WTC11 (cell line): ENCODE results near the gene BICD2. TPM values are rescaled to one million over a fixed set of nuclear protein-coding genes. Genes with fewer than 3 reads are reported as not detected.

Source experiments
- ATAC-seq: fragments of 200-7000 bp; cut with Tn5 transposase; 2 replicates; pipeline ENCODE4 v1.10.0; 2021; ENCODE audit warnings: mild to moderate bottlenecking, moderate library complexity
- CTCF ChIA-PET: fragments of 300-600 bp; sonication (Branson Sonifier 250); formaldehyde crosslinking; loops from one replicate; lab custom pipeline; 2021; ENCODE audit warnings: antibody characterized with exemption; lab: Charles Lee
- POLR2A ChIA-PET: fragments of 350-600 bp; sonication (Branson Sonifier 250); formaldehyde crosslinking; loops from one replicate; lab custom pipeline; 2021; ENCODE audit warnings: antibody characterized with exemption; lab: Charles Lee
- DNase-seq: peaks from one replicate; pipeline ENCODE4 v3.0.0; 2021; ENCODE audit warnings: low spot score
- H3K27ac Mint-ChIP-seq: 2 replicates; pipeline ENCODE4 v1.8.0; 2021; ENCODE audit warnings: mixed read lengths
- H3K27me3 Mint-ChIP-seq: 2 replicates; pipeline ENCODE4 v1.8.0; 2021; ENCODE audit warnings: low read depth, mild to moderate bottlenecking, moderate library complexity, mixed read lengths
- H3K36me3 Mint-ChIP-seq: 2 replicates; pipeline ENCODE4 v1.8.0; 2021; ENCODE audit warnings: mixed read lengths
- H3K4me1 Mint-ChIP-seq: 2 replicates; pipeline ENCODE4 v1.8.0; 2022; ENCODE audit warnings: mixed read lengths
- H3K4me3 Mint-ChIP-seq: 2 replicates; pipeline ENCODE4 v1.8.0; 2021; ENCODE audit warnings: mild to moderate bottlenecking, moderate library complexity, mixed read lengths
- H3K9me3 Mint-ChIP-seq: 2 replicates; pipeline ENCODE4 v1.8.0; 2021; ENCODE audit warnings: mixed read lengths
- AFF4 ChIP-seq: sonication (generic); formaldehyde crosslinking; IDR thresholded peaks from 2 replicates; pipeline ENCODE4 v1.8.1; 2023; ENCODE audit warnings: mild to moderate bottlenecking, missing genetic modification reagents, borderline replicate concordance
- AR ChIP-seq: fragments of 250-450 bp; sonication (Bioruptor Pico); IDR thresholded peaks from 2 replicates; pipeline ENCODE4 v1.9.0; 2021; ENCODE audit warnings: mild to moderate bottlenecking
- CREM ChIP-seq: sonication (generic); formaldehyde crosslinking; IDR thresholded peaks from 2 replicates; pipeline ENCODE4 v1.8.1; 2022; ENCODE audit warnings: mild to moderate bottlenecking, missing genetic modification reagents, moderate library complexity
- E2F1 ChIP-seq: sonication (generic); formaldehyde crosslinking; IDR thresholded peaks from 2 replicates; pipeline ENCODE4 v1.8.0; 2022; ENCODE audit warnings: mild to moderate bottlenecking, missing genetic modification reagents
- NR2C2 ChIP-seq: sonication (generic); formaldehyde crosslinking; IDR thresholded peaks from 2 replicates; pipeline ENCODE4 v1.8.0; 2022; ENCODE audit warnings: mild to moderate bottlenecking, missing genetic modification reagents
- RORB ChIP-seq: fragments of 250-450 bp; sonication (Bioruptor Pico); IDR thresholded peaks from 2 replicates; pipeline ENCODE4 v1.9.0; 2021; ENCODE audit warnings: mild to moderate bottlenecking
- SP1 ChIP-seq: sonication (generic); formaldehyde crosslinking; conservative IDR thresholded peaks from 2 replicates; pipeline ENCODE4 v1.8.1; 2022; ENCODE audit warnings: missing genetic modification reagents
- TCF7 ChIP-seq: sonication (generic); formaldehyde crosslinking; IDR thresholded peaks from 2 replicates; pipeline ENCODE4 v1.8.0; 2022; ENCODE audit warnings: mild to moderate bottlenecking, low read depth, missing genetic modification reagents, moderate library complexity
- TP53 ChIP-seq: sonication (generic); formaldehyde crosslinking; IDR thresholded peaks from 2 replicates; pipeline ENCODE4 v1.8.1; 2023; ENCODE audit warnings: mild to moderate bottlenecking, missing genetic modification reagents
- ZBTB21 ChIP-seq: sonication (generic); formaldehyde crosslinking; IDR thresholded peaks from 2 replicates; pipeline ENCODE4 v1.8.1; 2023; ENCODE audit warnings: mild to moderate bottlenecking, missing genetic modification reagents, borderline replicate concordance
- ZMAT4 ChIP-seq: fragments of 250-450 bp; sonication (Bioruptor Pico); IDR thresholded peaks from 2 replicates; pipeline ENCODE4 v1.9.0; 2021; ENCODE audit warnings: mild to moderate bottlenecking
- ZNF281 ChIP-seq: sonication (generic); formaldehyde crosslinking; IDR thresholded peaks from 2 replicates; pipeline ENCODE4 v1.8.0; 2023; ENCODE audit warnings: mild to moderate bottlenecking, missing genetic modification reagents
- ZNF396 ChIP-seq: fragments of 250-450 bp; sonication (Bioruptor Pico); IDR thresholded peaks from 2 replicates; pipeline ENCODE4 v1.8.0; 2021; ENCODE audit warnings: mild to moderate bottlenecking, moderate library complexity, borderline replicate concordance
- total RNA-seq: library from RNA; stranded (reverse); gene quantifications from 3 replicates; pipeline ENCODE4 v1.2.3, GENCODE V29; 2021
- TF ChIP-seq, protein P1 (sequence below): sonication (generic); formaldehyde crosslinking; IDR thresholded peaks from 2 replicates; pipeline ENCODE4 v1.8.0; 2023; ENCODE audit warnings: missing genetic modification reagents, mild to moderate bottlenecking, borderline replicate concordance
- TF ChIP-seq, protein P2 (sequence below): sonication (generic); formaldehyde crosslinking; IDR thresholded peaks from 2 replicates; pipeline ENCODE4 v1.8.1; 2022; ENCODE audit warnings: low read depth, mild to moderate bottlenecking, moderate library complexity, missing genetic modification reagents, borderline replicate concordance

The BICD2 gene
- total RNA-seq, 1 experiment from 2014 or later, result 38.7 TPM

DNA sequence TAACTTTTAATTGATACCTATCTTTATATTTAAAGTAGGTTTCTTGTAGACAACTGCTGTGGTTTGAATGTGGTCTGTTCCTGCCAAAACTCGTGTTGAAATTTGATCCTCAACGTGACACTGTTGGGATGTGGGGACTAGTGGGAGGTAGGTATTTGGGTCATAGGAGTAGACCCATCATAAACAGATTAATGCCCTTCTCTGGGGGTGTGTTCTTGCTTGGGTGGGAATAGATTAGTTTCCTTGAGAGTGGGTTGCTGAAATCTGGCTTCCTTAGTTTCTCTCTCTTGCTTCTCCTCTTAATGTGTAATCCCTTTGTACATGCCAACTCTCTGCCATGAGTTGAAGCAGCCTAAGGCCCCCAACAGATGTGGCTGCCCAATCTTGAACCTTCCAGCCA, 60.1 kb downstream of the BICD2 start (continued):
- TF ChIP-seq AFF4 (CRISPR knock-in tag), result no peak
- no peak for TF ChIP-seq AR (CRISPR knock-in tag)
- no peak for TF ChIP-seq RORB
- TF ChIP-seq ZNF396 (CRISPR knock-in tag), result no peak
- no peak for TF ChIP-seq ZBTB21 (CRISPR knock-in tag)
- no peak for TF ChIP-seq NR2C2 (CRISPR knock-in tag)
- TF ChIP-seq, protein P1, sequence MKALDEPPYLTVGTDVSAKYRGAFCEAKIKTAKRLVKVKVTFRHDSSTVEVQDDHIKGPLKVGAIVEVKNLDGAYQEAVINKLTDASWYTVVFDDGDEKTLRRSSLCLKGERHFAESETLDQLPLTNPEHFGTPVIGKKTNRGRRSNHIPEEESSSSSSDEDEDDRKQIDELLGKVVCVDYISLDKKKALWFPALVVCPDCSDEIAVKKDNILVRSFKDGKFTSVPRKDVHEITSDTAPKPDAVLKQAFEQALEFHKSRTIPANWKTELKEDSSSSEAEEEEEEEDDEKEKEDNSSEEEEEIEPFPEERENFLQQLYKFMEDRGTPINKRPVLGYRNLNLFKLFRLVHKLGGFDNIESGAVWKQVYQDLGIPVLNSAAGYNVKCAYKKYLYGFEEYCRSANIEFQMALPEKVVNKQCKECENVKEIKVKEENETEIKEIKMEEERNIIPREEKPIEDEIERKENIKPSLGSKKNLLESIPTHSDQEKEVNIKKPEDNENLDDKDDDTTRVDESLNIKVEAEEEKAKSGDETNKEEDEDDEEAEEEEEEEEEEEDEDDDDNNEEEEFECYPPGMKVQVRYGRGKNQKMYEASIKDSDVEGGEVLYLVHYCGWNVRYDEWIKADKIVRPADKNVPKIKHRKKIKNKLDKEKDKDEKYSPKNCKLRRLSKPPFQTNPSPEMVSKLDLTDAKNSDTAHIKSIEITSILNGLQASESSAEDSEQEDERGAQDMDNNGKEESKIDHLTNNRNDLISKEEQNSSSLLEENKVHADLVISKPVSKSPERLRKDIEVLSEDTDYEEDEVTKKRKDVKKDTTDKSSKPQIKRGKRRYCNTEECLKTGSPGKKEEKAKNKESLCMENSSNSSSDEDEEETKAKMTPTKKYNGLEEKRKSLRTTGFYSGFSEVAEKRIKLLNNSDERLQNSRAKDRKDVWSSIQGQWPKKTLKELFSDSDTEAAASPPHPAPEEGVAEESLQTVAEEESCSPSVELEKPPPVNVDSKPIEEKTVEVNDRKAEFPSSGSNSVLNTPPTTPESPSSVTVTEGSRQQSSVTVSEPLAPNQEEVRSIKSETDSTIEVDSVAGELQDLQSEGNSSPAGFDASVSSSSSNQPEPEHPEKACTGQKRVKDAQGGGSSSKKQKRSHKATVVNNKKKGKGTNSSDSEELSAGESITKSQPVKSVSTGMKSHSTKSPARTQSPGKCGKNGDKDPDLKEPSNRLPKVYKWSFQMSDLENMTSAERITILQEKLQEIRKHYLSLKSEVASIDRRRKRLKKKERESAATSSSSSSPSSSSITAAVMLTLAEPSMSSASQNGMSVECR (CRISPR knock-in tag), result no peak
- TF ChIP-seq ZMAT4 (CRISPR knock-in tag), result no peak
- no peak for TF ChIP-seq E2F1 (CRISPR knock-in tag)

GRCh38 chr9:92696619-92697018, 68.0 kb downstream of the BICD2 start:
- POLR2A ChIA-PET, result no interaction called here
- CTCF ChIA-PET, result no interaction called here
- H3K4me3 Mint-ChIP-seq, result no peak overlapping the region
- ATAC-seq, result no peak
- no peak for DNase-seq
- no peak for TF ChIP-seq SP1 (CRISPR knock-in tag)
- no peaks in the 10 kb centered on the region for H3K4me1 Mint-ChIP-seq
- peaks cover 29% of the 10 kb centered on the region for H3K36me3 Mint-ChIP-seq
- peaks cover 7% of the 10 kb centered on the region; the same call in 1 of the 2 replicates for H3K27me3 Mint-ChIP-seq
- peaks cover 59% of the 10 kb centered on the region for H3K9me3 Mint-ChIP-seq
- no peak overlapping the region for H3K27ac Mint-ChIP-seq

DNA sequence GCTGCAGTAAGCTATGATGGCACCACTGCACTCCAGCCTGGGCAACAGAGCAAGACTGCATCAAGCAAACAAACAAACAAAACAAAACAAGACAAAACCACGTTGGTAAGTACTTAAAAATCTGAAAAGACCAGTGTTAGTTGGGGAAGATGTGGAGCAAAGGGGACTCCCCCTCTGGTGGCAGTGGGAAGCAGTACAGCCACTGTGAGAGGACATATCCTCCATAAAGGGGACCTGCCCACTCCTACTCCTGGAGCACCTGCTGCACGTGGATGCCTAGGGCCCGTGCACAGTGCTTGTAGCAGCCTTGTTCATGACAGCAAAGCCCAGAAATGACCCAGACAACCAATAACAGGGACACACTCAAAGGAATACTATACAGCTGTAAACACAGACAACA, 77.7 kb downstream of the BICD2 start:
- peaks cover 21% of the 10 kb centered on the region for H3K9me3 Mint-ChIP-seq
- POLR2A ChIA-PET, result no interaction called here
- peaks cover 5% of the 10 kb centered on the region for H3K4me1 Mint-ChIP-seq
- H3K4me3 Mint-ChIP-seq, result no peak overlapping the region
- H3K36me3 Mint-ChIP-seq, result no peaks in the 10 kb centered on the region
- CTCF ChIA-PET, result interaction anchor here (1.1 to 1.4 kb wide), 2 partner anchors 20 to 104 kb away, joined by 3 to 6 read pairs; no protein-coding TSS in a partner anchor
- no peak overlapping the region for H3K27ac Mint-ChIP-seq
- H3K27me3 Mint-ChIP-seq, result no peaks in the 10 kb centered on the region; the same call in 1 of the 2 replicates
- peak; percentile 24 for DNase-seq
- peak; percentile 92 for ATAC-seq
- TF ChIP-seq ZNF281 (no peak), CREM (CRISPR knock-in tag) (no peak), TP53 (CRISPR knock-in tag) (no peak), TCF7 (no peak)
- TF ChIP-seq, protein P2, sequence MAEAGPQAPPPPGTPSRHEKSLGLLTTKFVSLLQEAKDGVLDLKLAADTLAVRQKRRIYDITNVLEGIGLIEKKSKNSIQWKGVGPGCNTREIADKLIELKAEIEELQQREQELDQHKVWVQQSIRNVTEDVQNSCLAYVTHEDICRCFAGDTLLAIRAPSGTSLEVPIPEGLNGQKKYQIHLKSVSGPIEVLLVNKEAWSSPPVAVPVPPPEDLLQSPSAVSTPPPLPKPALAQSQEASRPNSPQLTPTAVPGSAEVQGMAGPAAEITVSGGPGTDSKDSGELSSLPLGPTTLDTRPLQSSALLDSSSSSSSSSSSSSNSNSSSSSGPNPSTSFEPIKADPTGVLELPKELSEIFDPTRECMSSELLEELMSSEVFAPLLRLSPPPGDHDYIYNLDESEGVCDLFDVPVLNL, result no peak
